Measurements from ENCODE around the gene METTL3.

The METTL3 gene

DNA sequence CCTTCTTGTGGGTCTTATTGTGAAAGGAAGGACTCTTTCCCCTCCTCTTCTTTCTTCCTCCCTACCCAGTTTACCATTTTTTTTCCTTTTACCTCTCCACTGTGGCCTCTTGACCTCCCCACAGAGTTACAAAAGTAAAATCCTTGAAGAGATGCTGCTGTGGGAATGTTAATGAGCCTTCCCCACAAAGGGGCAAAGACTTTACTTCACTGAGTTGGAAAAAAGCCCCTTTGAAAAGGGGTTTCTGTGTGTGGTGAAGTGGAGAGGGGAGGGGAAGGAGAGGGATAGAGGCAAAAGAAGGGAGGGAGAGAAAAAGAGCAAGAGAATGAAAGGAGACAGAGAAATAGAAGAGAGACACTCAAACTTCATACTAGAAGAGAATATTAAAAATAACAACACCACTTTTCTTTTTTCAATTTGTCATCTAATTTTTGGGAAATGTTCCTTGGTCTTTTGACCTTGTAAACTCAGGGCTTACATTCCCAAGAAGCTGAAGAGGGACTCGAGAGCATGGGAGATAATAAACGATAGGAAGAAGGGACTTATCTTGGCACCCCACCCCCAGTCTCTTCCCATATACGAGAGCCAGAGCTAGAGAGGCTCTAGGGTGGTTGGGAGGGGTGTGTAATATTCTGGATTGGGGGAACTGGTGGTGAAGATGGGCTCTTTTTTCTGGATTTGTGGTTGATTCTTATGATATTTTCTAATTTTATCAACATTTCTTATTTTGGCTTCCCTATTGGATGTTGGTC is 28.2 kb upstream of the METTL3 start:
- Histone ChIP-seq H3K4me1 (no peaks in the 10 kb centered on the region), H4K20me1 (no peaks in the 10 kb centered on the region), H3K4me2 (no peak overlapping the region), H3K27ac (no peak overlapping the region), H3K9me3 (no peaks in the 10 kb centered on the region), H3K36me3 (no peaks in the 10 kb centered on the region), H3K9ac (no peak overlapping the region), H3K4me3 (no peak overlapping the region), H3K27me3 (peaks cover 23% of the 10 kb centered on the region)
- no peak for TF ChIP-seq Cebpa-rat (IDR thresholded peaks at IDR 0.05)

DNA sequence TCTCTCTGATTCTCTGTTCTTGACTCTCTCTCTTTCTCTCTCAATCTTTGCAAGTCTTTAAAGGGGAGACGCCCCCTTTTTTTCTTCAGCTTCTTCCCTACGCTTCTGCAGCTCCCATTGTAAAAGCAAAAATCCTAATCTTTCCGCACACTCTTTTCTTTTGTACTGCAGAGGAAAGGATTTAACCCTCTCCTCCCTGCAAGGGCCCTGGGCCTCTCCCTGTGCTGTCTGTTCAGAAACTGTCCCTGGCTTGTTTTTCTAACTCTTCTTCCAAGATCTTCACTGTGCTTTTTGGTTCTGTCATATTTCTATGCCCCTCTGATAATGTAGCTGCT is 25.9 kb upstream of the METTL3 start:
- Histone ChIP-seq H3K27me3 (peaks cover 23% of the 10 kb centered on the region), H3K36me3 (no peaks in the 10 kb centered on the region), H3K27ac (no peak overlapping the region), H3K9me3 (no peaks in the 10 kb centered on the region), H3K4me3 (no peak overlapping the region), H3K4me2 (no peak overlapping the region), H4K20me1 (no peaks in the 10 kb centered on the region), H3K4me1 (no peaks in the 10 kb centered on the region), H3K9ac (no peak overlapping the region)
- TF ChIP-seq Cebpa-rat (IDR thresholded peaks at IDR 0.05), result no peak

DNA sequence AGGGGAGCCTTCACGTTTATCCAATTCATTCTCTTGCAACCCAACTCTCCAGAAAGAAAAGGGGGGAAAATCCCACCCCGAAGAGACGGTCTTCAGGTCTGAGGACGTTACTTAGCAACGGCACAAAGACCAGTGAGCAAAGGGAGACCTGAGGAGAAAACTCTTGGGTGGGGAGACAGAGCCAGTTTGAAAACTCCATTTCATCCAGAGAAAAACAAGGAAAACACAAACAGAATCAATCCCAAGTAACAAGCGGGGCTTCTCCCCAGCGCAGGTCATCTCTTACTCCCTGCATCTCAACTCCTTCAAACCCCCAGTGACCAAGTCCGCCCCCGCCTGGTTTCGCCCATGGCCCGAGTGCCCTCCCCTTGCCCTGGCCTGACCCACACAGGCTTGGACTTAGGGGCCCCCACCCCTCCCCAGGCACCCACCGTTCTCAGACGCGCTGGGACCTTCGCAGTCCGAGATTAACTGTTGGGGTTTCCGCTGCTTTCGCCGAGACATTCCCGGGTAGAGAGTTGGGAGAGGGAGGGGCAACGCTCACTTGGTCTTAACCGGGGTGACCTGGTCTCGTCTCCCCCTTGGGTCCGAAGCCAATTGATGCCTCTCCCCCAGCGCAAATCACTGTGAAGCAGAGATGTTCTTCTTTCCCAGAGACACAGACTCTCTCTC is 25.4 kb upstream of the METTL3 start:
- Histone ChIP-seq H3K27me3 (peaks cover 23% of the 10 kb centered on the region), H3K4me1 (no peaks in the 10 kb centered on the region), H3K9me3 (no peaks in the 10 kb centered on the region), H3K27ac (no peak overlapping the region), H4K20me1 (no peaks in the 10 kb centered on the region), H3K9ac (no peak overlapping the region), H3K4me2 (no peak overlapping the region), H3K36me3 (no peaks in the 10 kb centered on the region), H3K4me3 (no peak overlapping the region)
- no peak for TF ChIP-seq Cebpa-rat (IDR thresholded peaks at IDR 0.05)

DNA sequence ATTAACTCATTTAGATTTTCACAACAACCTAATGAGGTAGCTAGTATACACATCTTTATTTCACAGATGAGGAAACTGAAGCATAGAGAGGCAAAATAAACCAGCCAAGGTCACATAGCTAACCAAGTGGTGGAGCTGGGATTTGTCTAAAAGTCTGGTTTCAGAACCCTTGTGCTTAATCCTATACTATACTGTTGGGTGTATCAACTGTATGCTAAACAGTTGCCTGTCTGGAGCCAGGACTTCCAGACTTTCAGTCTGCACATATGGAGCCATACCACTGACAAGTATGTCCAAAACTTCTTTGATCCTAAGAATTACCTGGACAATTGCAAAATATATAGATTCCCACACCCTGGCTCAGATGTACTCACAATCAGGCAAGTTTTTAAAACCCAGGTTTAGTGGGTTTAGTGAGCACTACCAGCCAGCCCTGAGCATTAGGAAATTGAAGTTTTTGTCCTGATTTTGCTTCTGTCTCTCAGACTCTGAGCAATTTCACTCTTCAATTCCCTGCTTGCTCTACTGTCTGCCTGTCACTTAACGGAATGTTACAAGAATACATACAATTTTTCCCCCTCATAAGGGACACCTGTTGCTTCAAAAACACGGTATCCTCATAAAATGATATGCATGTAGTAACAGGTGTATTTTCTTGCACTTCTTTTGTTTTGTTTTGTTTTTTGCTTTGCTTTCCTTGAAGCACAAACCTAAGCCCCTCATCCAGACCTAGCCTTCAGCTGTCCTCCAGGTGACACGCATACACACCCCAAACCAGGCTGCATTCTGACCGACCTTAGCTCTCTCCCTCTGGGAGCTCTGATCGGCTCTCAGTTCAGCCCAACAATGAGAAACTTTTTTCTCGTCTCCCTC is 24.6 kb upstream of the METTL3 start:
- TF ChIP-seq Cebpa-rat (IDR thresholded peaks at IDR 0.05), result no peak
- no peaks in the 10 kb centered on the region for H3K36me3 ChIP-seq
- no peaks in the 10 kb centered on the region for H3K9me3 ChIP-seq
- H3K27me3 ChIP-seq, result peaks cover 23% of the 10 kb centered on the region
- H3K9ac ChIP-seq, result no peak overlapping the region
- H4K20me1 ChIP-seq, result no peaks in the 10 kb centered on the region
- no peak overlapping the region for H3K27ac ChIP-seq
- H3K4me1 ChIP-seq, result no peaks in the 10 kb centered on the region
- H3K4me2 ChIP-seq, result no peak overlapping the region
- H3K4me3 ChIP-seq, result no peak overlapping the region

DNA sequence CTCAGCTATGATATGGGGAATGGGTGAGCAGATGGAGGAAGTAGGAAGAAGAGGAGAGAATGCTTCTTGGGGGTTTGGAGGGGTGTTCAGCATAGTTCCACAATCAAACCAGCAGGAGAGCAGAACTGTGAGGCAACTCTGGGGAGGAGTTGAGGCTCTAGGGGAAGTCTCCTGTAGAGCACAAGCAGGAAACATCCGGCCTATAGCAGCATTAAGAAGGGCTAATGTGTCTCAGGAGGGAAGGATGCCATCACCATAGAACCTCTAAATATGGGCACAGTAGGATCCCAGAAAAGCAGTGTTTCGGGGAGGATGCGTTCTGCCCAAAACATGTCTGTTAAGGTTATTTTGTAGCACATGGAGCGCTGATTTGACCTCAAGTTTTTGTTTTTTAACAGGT is 23.4 kb upstream of the METTL3 start:
- Histone ChIP-seq H3K36me3 (no peaks in the 10 kb centered on the region), H3K27me3 (peaks cover 23% of the 10 kb centered on the region), H3K27ac (no peak overlapping the region), H3K4me3 (no peak overlapping the region), H3K9me3 (no peaks in the 10 kb centered on the region), H3K9ac (no peak overlapping the region), H4K20me1 (no peaks in the 10 kb centered on the region), H3K4me1 (no peaks in the 10 kb centered on the region), H3K4me2 (no peak overlapping the region)
- no peak for TF ChIP-seq Cebpa-rat (IDR thresholded peaks at IDR 0.05)

DNA sequence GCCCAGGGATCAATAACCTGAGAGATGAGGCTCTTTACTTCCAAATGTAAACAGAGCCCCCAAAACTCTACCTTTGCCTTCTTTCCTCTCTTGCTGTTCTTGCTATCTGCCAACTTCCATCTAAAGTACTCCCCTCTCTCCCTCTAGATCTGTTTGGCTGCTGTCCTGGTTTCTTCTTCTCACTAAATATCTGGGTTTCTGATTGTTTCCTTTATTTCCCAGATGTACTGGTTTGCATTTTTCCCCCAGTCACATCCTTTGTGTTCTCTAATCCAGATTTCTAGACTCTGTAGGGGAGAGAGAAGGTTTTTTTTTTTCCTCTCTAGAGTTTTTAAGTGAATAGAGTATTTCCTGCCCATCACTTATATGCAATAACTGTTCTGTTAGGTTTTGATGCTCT is 22.2 kb upstream of the METTL3 start:
- Histone ChIP-seq H3K9ac (no peak overlapping the region), H3K27me3 (peaks cover 23% of the 10 kb centered on the region), H3K36me3 (no peaks in the 10 kb centered on the region), H3K4me3 (no peak overlapping the region), H3K27ac (no peak overlapping the region), H4K20me1 (no peaks in the 10 kb centered on the region), H3K9me3 (no peaks in the 10 kb centered on the region), H3K4me1 (no peaks in the 10 kb centered on the region), H3K4me2 (no peak overlapping the region)
- no peak for TF ChIP-seq Cebpa-rat (IDR thresholded peaks at IDR 0.05)

DNA sequence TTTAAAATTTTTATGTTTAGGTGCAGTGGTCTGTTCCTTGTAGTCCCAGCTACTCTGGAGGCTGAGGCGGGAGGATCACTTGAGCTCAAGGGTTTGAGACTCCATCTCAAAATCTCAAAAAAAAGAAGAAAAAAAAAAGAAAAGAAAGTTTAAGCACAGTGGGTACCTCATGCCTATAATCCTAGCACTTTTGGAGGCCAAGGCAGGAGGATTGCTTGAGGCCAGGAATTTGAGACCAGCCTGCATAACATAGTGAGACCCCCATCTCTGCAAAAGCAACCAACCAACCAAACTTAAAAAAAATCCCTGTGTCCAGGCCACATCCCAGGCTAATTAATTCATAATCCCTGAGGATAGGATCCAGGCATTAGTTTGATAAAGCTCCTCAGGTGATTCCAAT is 18.4 kb upstream of the METTL3 start:
- Histone ChIP-seq H3K27me3 (no peaks in the 10 kb centered on the region), H4K20me1 (no peaks in the 10 kb centered on the region), H3K4me1 (peaks cover 26% of the 10 kb centered on the region), H3K4me3 (no peak overlapping the region), H3K27ac (no peak overlapping the region), H3K9ac (no peak overlapping the region), H3K36me3 (0 out of 2 replicates have a peak, but pooled peaks cover 1% of the 10 kb centered on the region), H3K9me3 (no peaks in the 10 kb centered on the region), H3K4me2 (no peak overlapping the region)
- no peak for TF ChIP-seq Cebpa-rat (IDR thresholded peaks at IDR 0.05)

DNA sequence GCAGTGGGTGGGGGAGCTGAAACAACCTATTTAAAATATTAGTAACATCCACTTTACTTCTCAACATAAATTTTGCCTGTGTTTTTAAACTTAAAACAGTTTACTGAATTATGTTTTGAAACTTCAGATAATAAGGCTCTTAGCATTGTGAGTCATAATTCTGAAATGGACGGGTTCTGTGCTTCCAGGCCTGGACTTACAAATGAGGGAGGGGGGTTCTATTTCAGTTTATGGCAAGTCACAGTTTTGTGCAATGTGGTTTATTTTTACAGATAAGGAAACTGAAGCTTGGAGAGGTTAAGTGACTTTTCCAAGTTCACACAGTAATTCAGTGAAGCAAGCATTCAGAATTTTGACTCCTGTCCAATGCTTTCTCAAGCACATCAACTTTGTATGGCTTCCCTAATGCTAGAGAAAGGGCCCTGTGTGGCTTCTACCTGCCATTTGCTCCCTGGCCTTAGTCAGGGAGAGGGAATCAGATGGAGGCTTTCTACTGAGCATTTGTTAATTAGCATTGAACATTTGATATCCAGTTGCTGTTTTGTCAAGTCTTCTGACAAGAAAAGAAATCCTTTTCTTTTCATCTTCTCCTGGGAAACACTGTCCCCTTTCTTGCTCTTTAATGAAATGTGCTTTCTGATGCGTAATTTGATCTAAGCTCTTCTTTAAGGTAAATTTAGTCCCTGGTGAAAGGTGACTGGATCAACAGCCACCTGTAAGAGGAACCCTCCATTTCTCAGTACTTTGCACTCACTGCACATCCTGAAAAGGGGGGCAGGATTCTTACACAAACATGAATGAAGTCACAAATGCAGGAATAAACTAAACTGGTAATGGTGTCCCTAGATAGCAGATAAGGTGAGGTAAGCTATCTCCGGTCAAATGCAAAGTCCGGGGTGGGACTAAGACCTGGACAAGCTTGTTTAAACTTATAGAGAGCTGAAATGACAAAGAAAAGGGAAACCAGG is 17.5 kb upstream of the METTL3 start:
- H3K9ac ChIP-seq, result no peak overlapping the region
- peaks cover 10% of the 10 kb centered on the region; the same call in 1 of the 2 replicates for H3K36me3 ChIP-seq
- peaks cover 27% of the 10 kb centered on the region for H3K4me1 ChIP-seq
- H3K4me2 ChIP-seq, result no peak overlapping the region
- no peaks in the 10 kb centered on the region for H3K27me3 ChIP-seq
- no peak overlapping the region for H3K27ac ChIP-seq
- H3K4me3 ChIP-seq, result no peak overlapping the region
- no peak for TF ChIP-seq Cebpa-rat (IDR thresholded peaks at IDR 0.05)
- H4K20me1 ChIP-seq, result no peaks in the 10 kb centered on the region
- no peaks in the 10 kb centered on the region for H3K9me3 ChIP-seq

DNA sequence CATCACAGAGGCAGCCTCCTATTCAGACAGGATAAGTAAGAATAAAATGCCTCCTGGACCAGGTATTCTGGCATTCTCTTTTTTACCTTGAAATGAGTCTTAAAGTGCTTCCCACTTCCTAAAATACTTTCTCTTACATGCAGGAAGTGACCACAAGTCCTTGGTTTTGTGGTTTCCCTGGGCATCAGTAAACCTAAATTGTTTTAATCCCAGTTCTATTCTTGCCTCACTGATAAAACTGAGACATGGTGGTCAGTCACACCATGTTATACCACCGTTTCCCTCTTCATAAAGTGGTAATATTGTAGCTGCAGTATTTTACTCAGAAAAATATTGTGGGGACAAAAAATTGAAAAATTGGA is 16.2 kb upstream of the METTL3 start:
- Histone ChIP-seq H3K27ac (peak overlapping the region; percentile 68; the same call in 1 of the 2 replicates), H4K20me1 (no peaks in the 10 kb centered on the region), H3K4me1 (peaks cover 27% of the 10 kb centered on the region), H3K36me3 (peaks cover 24% of the 10 kb centered on the region; the same call in 1 of the 2 replicates), H3K9ac (no peak overlapping the region), H3K9me3 (no peaks in the 10 kb centered on the region), H3K27me3 (no peaks in the 10 kb centered on the region), H3K4me3 (no peak overlapping the region), H3K4me2 (peak overlapping the region; percentile 85)
- no peak for TF ChIP-seq Cebpa-rat (IDR thresholded peaks at IDR 0.05)

All from BLaER1 (cell line).